Calu3 (cell line): ENCODE measurements around the gene LSMEM2. TPM values are rescaled to one million over a fixed set of nuclear protein-coding genes. Genes with fewer than 3 reads are reported as not detected.
"Not testable (repeated sequence)": the region's sequence is repeated elsewhere in the genome, so short reads cannot be mapped to it uniquely, and the experiment has no call there.

Experiments
- BruUV-seq: library from RNA; stranded (reverse); fragments of 400-500 nt; replicated peaks from 2 replicates; lab custom pipeline; 2021; lab: Mats Ljungman, UMichigan
- CTCF ChIA-PET: fragments of 300-600 bp; sonication (Branson Sonifier 250); formaldehyde crosslinking; loops from one replicate; lab custom pipeline; 2022; ENCODE audit warnings: antibody characterized with exemption; lab: Charles Lee
- DNase-seq: peaks from one replicate; pipeline ENCODE4 v3.0.0; 2022
- H3K27ac Mint-ChIP-seq: one replicate; pipeline ENCODE4 v1.8.0; 2022; ENCODE audit warnings: mixed read lengths; ENCODE audit not compliant: unreplicated experiment
- H3K27me3 Mint-ChIP-seq: one replicate; pipeline ENCODE4 v1.8.0; 2022; ENCODE audit warnings: mixed read lengths; ENCODE audit not compliant: unreplicated experiment
- H3K36me3 Mint-ChIP-seq: one replicate; pipeline ENCODE4 v1.8.0; 2022; ENCODE audit warnings: mild to moderate bottlenecking, moderate library complexity, mixed read lengths; ENCODE audit not compliant: insufficient read depth, unreplicated experiment
- H3K4me1 Mint-ChIP-seq: one replicate; pipeline ENCODE4 v1.8.0; 2022; ENCODE audit warnings: mild to moderate bottlenecking, low read depth, mixed read lengths; ENCODE audit not compliant: unreplicated experiment
- H3K4me3 Mint-ChIP-seq: one replicate; pipeline ENCODE4 v1.8.0; 2022; ENCODE audit warnings: mild to moderate bottlenecking, low read depth, moderate library complexity, mixed read lengths; ENCODE audit not compliant: unreplicated experiment
- H3K9me3 Mint-ChIP-seq: one replicate; pipeline ENCODE4 v1.8.0; 2022; ENCODE audit warnings: low read depth, mixed read lengths; ENCODE audit not compliant: unreplicated experiment
- intact Hi-C: fragments of 100-400 bp; cut with micrococcal nuclease; formaldehyde crosslinking; loops from one replicate; pipeline ENCODE4 v1.10.0; 2022; ENCODE audit not compliant: unreplicated experiment
- total RNA-seq: library from RNA; stranded (reverse); gene quantifications from 2 replicates; pipeline ENCODE4 v1.2.3, GENCODE V29; 2022
- TF ChIP-seq, protein P1 (sequence below): fragments of 200-600 bp; IDR thresholded peaks from one replicate; pipeline ENCODE4 v1.8.0; 2022; ENCODE audit warnings: antibody characterized with exemption; ENCODE audit not compliant: unreplicated experiment

LSMEM2 gene
- total RNA-seq, 1 experiment from 2014 or later: not detected

DNA sequence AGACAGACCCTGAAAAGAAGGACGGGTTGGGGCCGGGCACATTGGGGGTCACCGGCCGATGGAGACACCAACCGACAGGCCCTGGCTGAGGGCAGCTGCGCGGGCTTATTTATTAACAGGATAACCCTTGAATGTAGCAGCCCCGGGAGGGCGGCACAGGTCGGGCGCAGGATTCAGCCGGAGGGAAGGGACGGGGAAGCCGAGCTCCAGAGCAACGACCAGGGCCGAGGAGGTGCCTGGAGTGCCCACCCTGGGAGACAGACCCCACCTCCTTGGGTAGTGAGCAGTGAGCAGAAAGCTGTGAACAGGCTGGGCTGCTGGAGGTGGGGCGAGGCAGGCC lies 2.2 kb upstream of the LSMEM2 start:
- no TSS peak for BruUV-seq

DNA sequence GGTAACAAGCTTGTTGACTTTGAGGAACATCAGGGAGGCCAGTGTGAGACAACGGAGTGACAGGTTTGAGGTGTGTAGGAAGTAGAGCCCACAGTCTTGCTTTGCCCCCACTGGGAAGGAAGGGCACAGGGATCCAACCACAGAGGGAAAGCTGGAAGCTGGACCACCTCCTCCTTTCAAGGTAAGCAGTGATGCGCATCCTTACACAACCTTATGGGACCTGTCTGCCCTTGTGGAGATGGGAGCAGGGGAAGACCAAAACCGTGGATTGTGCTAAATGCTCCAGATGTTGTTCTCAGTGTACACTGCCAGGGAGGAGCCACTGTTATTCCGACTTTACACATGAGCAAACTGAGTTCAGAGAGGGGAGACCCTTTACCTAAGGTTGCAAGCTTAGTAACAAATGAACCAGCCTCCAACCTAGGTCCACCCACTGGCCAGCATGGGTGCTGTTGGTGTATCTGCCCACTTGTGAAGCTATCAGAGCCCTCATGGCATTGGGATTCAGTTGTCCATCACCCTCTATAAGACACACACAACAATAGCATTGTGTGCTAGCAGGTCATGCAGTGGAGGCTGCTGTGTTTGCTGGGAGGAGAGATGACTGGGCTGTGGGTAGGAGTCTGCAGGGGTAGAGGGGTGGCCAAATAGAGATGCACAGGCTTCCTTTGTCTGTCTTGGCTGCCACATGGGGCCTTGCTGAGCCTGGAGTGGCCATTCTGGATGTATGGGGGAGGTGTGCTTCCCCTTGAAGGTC lies 586 bp upstream of the LSMEM2 start:
- H3K4me1 Mint-ChIP-seq: no peaks in the 10 kb centered on the region
- TF ChIP-seq, protein P1, sequence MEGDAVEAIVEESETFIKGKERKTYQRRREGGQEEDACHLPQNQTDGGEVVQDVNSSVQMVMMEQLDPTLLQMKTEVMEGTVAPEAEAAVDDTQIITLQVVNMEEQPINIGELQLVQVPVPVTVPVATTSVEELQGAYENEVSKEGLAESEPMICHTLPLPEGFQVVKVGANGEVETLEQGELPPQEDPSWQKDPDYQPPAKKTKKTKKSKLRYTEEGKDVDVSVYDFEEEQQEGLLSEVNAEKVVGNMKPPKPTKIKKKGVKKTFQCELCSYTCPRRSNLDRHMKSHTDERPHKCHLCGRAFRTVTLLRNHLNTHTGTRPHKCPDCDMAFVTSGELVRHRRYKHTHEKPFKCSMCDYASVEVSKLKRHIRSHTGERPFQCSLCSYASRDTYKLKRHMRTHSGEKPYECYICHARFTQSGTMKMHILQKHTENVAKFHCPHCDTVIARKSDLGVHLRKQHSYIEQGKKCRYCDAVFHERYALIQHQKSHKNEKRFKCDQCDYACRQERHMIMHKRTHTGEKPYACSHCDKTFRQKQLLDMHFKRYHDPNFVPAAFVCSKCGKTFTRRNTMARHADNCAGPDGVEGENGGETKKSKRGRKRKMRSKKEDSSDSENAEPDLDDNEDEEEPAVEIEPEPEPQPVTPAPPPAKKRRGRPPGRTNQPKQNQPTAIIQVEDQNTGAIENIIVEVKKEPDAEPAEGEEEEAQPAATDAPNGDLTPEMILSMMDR: no peak
- H3K36me3 Mint-ChIP-seq: peaks cover 14% of the 10 kb centered on the region
- CTCF ChIA-PET: interaction anchor here (0.6 to 1.1 kb wide), 3 partner anchors 21 to 88 kb away, joined by 3 to 6 read pairs (median 3); partner anchors contain the start of genes HYAL3 and NAA80
- intact Hi-C loops: loop anchor here (10.0 kb wide), 1 partner anchor 46 kb away; the partner anchor contains the start of genes HYAL2 and TUSC2
- DNase-seq: no peak
- no peaks in the 10 kb centered on the region for H3K9me3 Mint-ChIP-seq
- H3K27me3 Mint-ChIP-seq: no peaks in the 10 kb centered on the region
- no TSS peak for BruUV-seq
- no peak overlapping the region for H3K27ac Mint-ChIP-seq
- no peak overlapping the region for H3K4me3 Mint-ChIP-seq

More for the DNA sequence above, 2.2 kb upstream of the LSMEM2 start:
- CTCF ChIA-PET: interaction anchor here (0.6 kb wide), 1 partner anchor 33 kb away, joined by 4 read pairs; no protein-coding TSS in a partner anchor
- H3K27me3 Mint-ChIP-seq: no peaks in the 10 kb centered on the region
- peaks cover 16% of the 10 kb centered on the region for H3K36me3 Mint-ChIP-seq
- no peak for DNase-seq
- peaks cover 6% of the 10 kb centered on the region for H3K4me1 Mint-ChIP-seq
- no peak overlapping the region for H3K27ac Mint-ChIP-seq
- no peak overlapping the region for H3K4me3 Mint-ChIP-seq
- TF ChIP-seq, protein P1: no peak
- intact Hi-C loops: loop anchor here (10.0 kb wide), 1 partner anchor 48 kb away; the partner anchor contains the start of genes HYAL2 and TUSC2
- H3K9me3 Mint-ChIP-seq: no peaks in the 10 kb centered on the region

DNA sequence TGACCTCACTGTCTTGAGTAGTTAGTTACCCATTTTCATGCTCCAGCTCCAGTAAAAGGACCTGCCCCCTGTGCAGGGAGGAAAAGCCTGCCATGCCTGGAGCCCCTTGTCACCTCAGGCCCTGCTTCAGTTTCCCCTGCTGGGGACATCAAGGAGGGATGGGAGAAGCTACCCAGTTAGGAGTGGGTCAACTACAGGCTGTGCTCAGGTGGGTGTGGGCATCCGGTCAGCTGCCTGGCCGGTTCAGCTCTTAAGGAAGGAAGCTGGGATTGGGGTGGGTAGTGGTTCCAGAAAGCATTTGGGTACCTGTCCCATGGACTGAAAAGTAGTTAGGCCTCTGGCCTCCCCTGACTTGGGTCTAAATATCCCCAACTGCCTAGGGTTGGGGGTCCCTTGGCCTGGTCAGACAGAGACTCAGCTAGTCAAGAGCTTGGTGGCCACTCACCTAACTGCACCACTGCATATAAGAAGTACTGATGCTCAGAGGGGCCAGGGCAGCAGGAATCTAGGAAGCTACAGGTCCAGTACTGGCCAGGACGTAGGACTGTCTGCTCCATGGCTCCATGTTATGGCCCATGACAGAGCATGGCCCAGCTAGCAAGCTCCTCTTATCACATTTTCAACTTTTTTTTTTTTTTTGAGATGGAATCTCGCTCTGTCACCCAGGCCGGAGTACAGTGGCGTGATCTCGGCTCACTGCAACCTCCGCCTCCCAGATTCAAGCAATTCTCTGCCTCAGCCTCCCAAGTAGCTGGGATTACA lies 549 bp downstream of the LSMEM2 start:
- no peak for DNase-seq
- no peaks in the 10 kb centered on the region for H3K27me3 Mint-ChIP-seq
- TF ChIP-seq, protein P1: no peak
- no peaks in the 10 kb centered on the region for H3K9me3 Mint-ChIP-seq
- no TSS peak for BruUV-seq
- H3K4me1 Mint-ChIP-seq: no peaks in the 10 kb centered on the region
- intact Hi-C loops: loop anchor here (10.0 kb wide), 1 partner anchor 45 kb away; the partner anchor contains the start of genes HYAL2 and TUSC2
- H3K4me3 Mint-ChIP-seq: no peak overlapping the region
- peaks cover 16% of the 10 kb centered on the region for H3K36me3 Mint-ChIP-seq
- H3K27ac Mint-ChIP-seq: no peak overlapping the region
- CTCF ChIA-PET: interaction anchor here (1.1 kb wide), 1 partner anchor 58 kb away, joined by 3 read pairs; no protein-coding TSS in a partner anchor

DNA sequence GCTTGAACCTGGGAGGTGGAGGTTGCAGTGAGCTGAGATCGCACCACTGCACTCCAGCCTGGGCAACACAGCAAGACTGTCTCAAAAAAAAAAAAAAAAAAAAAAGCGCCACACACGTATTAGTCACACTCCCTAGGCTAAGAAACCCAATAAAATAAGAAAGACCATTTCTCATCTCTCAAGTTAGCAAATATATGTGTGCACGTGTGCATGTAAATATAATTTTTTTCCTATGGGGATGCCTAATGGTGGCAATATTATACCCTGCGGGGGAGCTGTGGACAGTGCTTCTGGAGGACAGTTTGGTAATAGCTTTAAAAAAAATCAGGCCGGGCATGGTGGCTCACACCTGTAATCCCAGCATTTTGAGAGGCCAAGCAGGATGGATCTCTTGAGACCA lies 5.2 kb downstream of the LSMEM2 start:
- H3K27me3 Mint-ChIP-seq, H3K4me3 Mint-ChIP-seq, H3K4me1 Mint-ChIP-seq, DNase-seq, BruUV-seq, H3K9me3 Mint-ChIP-seq, intact Hi-C loops, H3K27ac Mint-ChIP-seq: not testable (repeated sequence)
- H3K36me3 Mint-ChIP-seq: peaks cover 20% of the 10 kb centered on the region
- CTCF ChIA-PET: interaction anchor here (0.6 kb wide), 1 partner anchor 1625 kb away, joined by 6 read pairs; no protein-coding TSS in a partner anchor
